ENCODE measurements around the gene PTPRD.

DNA sequence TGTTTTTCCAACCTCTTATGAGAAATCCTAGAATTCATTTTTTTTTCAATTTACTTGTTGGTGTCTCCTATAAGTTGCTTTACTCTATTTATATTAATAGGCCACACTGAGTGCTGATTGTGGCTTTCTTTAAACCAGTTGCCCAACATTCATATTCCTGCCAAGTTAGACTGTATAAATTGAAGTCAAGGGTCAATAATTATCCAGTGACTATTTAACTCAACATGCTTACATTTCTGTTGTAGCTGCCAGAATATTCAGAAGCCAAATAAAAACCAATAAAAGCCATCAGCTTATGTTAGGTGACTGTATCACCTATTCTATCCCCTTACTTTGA, 169.0 kb downstream of the PTPRD start:
- TF ChIP-seq, protein P1, sequence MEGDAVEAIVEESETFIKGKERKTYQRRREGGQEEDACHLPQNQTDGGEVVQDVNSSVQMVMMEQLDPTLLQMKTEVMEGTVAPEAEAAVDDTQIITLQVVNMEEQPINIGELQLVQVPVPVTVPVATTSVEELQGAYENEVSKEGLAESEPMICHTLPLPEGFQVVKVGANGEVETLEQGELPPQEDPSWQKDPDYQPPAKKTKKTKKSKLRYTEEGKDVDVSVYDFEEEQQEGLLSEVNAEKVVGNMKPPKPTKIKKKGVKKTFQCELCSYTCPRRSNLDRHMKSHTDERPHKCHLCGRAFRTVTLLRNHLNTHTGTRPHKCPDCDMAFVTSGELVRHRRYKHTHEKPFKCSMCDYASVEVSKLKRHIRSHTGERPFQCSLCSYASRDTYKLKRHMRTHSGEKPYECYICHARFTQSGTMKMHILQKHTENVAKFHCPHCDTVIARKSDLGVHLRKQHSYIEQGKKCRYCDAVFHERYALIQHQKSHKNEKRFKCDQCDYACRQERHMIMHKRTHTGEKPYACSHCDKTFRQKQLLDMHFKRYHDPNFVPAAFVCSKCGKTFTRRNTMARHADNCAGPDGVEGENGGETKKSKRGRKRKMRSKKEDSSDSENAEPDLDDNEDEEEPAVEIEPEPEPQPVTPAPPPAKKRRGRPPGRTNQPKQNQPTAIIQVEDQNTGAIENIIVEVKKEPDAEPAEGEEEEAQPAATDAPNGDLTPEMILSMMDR (conservative IDR thresholded peaks at IDR 0.05; ENCODE audit: low read length), result no peak
- TF ChIP-seq EZH2phosphoT487 (IDR thresholded peaks at IDR 0.05; ENCODE audit: borderline replicate concordance, low read depth, low read length), result no peak

Data from OCI-LY7 (cell line).